ENCODE measurements around the gene ADGRF3. TPM values are rescaled to one million over a fixed set of nuclear protein-coding genes. Genes with fewer than 3 reads are reported as not detected.
"Not testable (repeated sequence)": the region's sequence is repeated elsewhere in the genome, so short reads cannot be mapped to it uniquely, and the experiment has no call there.

The ADGRF3 gene
- total and polyA plus RNA-seq, 2 donors (not counting 1 experiment from before 2014, with no cell fraction given) = 0.47 to 1.00 TPM

GRCh38 chr2:26355038-26355995, 8.7 kb upstream of the ADGRF3 start:
- Histone ChIP-seq H3K79me2 (ENCODE audit: control insufficient read depth, insufficient read depth, low read length) (peaks cover 99% of the 10 kb centered on the region), H3K9me3 (ENCODE audit: control extremely low read depth in 1 of 3, control insufficient read depth in 2 of 3, insufficient read depth in 1 of 3, low read length in 2 of 3) (no peaks in the 10 kb centered on the region), H3K36me3 (replicated peaks in 1 of 2; ENCODE audit: control extremely low read depth in 1 of 2, control insufficient read depth in 1 of 2, extremely low read depth in 1 of 2, insufficient read depth in 2 of 2, low read length in 1 of 2) (peaks cover 3 to 5% of the 10 kb centered on the region in 2 experiments), H3K4me1 (ENCODE audit: control insufficient read depth in 2 of 2, insufficient read depth in 2 of 2, low read length in 2 of 2) (no peaks in the 10 kb centered on the region), H3K27me3 (replicated peaks in 1 of 4; ENCODE audit: control extremely low read depth in 1 of 4, control insufficient read depth in 3 of 4, insufficient read depth in 4 of 4, low read length in 3 of 4) (no peaks in the 10 kb centered on the region), H3K9ac (ENCODE audit: low read length) (no peak overlapping the region), H3K27ac (ENCODE audit: low read length in 2 of 2) (no peak overlapping the region), H3K4me3 (ENCODE audit: control extremely low read depth in 1 of 5, extremely low read depth in 1 of 5, insufficient read depth in 1 of 5, low read depth in 2 of 5, low read length in 4 of 5) (no peak overlapping the region), H2AFZ (ENCODE audit: insufficient read depth, low read depth, low read length, poor library complexity, severe bottlenecking) (no peak overlapping the region), H3K4me2 (replicated peaks; ENCODE audit: low read depth, low read length, poor library complexity, severe bottlenecking) (no peak overlapping the region), H4K20me1 (ENCODE audit: control insufficient read depth, insufficient read depth, low read length, poor library complexity, severe bottlenecking) (peaks cover 57% of the 10 kb centered on the region)
- no peak overlapping the region for H3K4me3 Mint-ChIP-seq
- TF ChIP-seq CTCF (IDR thresholded peaks at IDR 0.05) (no peak), EZH2 (IDR thresholded peaks at IDR 0.05; ENCODE audit: borderline replicate concordance, insufficient read depth, low read depth, low read length, poor library complexity, severe bottlenecking) (no peak)
- 89% methylated on average over 3 of the region's 9 CpGs for WGBS (ENCODE audit: insufficient coverage)
- ATAC-seq (ENCODE audit: low read depth) (no peak), DNase-seq (no peak)
- no peaks in the 10 kb centered on the region for H3K27me3 Mint-ChIP-seq
- intact Hi-C loops (cut with micrococcal nuclease) = no loop called here
- no peak overlapping the region for H3K27ac Mint-ChIP-seq
- POLR2A ChIA-PET = no interaction called here
- no peaks in the 10 kb centered on the region for H3K9me3 Mint-ChIP-seq (ENCODE audit: insufficient read depth)
- CTCF ChIA-PET = interaction anchor here (0.7 to 1.6 kb wide), 3 partner anchors 25 to 1779 kb away, joined by 3 to 4 read pairs (median 3); no protein-coding TSS in a partner anchor
- peaks cover 21% of the 10 kb centered on the region for H3K4me1 Mint-ChIP-seq

- H3K4me1 ChIP-seq (ENCODE audit: control insufficient read depth in 2 of 2, insufficient read depth in 2 of 2, low read length in 2 of 2); H3K4me3 Mint-ChIP-seq; ATAC-seq (ENCODE audit: low read depth); POLR2A ChIA-PET; H3K9ac ChIP-seq (ENCODE audit: low read length); DNase-seq; H2AFZ ChIP-seq (ENCODE audit: insufficient read depth, low read depth, low read length, poor library complexity, severe bottlenecking); intact Hi-C loops (cut with micrococcal nuclease); H3K4me2 ChIP-seq (replicated peaks; ENCODE audit: low read depth, low read length, poor library complexity, severe bottlenecking); H3K9me3 ChIP-seq (ENCODE audit: control extremely low read depth in 1 of 3, control insufficient read depth in 2 of 3, insufficient read depth in 1 of 3, low read length in 2 of 3); H3K27me3 Mint-ChIP-seq; H3K4me3 ChIP-seq (ENCODE audit: control extremely low read depth in 1 of 5, extremely low read depth in 1 of 5, insufficient read depth in 1 of 5, low read depth in 2 of 5, low read length in 4 of 5); H3K27ac ChIP-seq (ENCODE audit: low read length in 2 of 2); H3K36me3 ChIP-seq (replicated peaks in 1 of 2; ENCODE audit: control extremely low read depth in 1 of 2, control insufficient read depth in 1 of 2, extremely low read depth in 1 of 2, insufficient read depth in 2 of 2, low read length in 1 of 2); H3K27me3 ChIP-seq (replicated peaks in 1 of 4; ENCODE audit: control extremely low read depth in 1 of 4, control insufficient read depth in 3 of 4, insufficient read depth in 4 of 4, low read length in 3 of 4); H3K9me3 Mint-ChIP-seq (ENCODE audit: insufficient read depth); H3K27ac Mint-ChIP-seq: not testable (repeated sequence)
- H4K20me1 ChIP-seq (ENCODE audit: control insufficient read depth, insufficient read depth, low read length, poor library complexity, severe bottlenecking) = peaks cover 51% of the 10 kb centered on the region
- CTCF ChIA-PET = interaction anchor here (1.6 kb wide), 1 partner anchor 170 kb away, joined by 4 read pairs; no protein-coding TSS in a partner anchor
- peaks cover 20% of the 10 kb centered on the region for H3K4me1 Mint-ChIP-seq
- 100% methylated on average over 2 of the region's 16 CpGs for WGBS (ENCODE audit: insufficient coverage)
- peaks cover 99% of the 10 kb centered on the region for H3K79me2 ChIP-seq (ENCODE audit: control insufficient read depth, insufficient read depth, low read length)
These were observed 7.9 kb upstream of the ADGRF3 start for GRCh38 chr2:26354469-26354868.
